Neural crest cell (in vitro differentiated cells): Measurements from ENCODE around the gene TUT7. TPM values are rescaled to one million over a fixed set of nuclear protein-coding genes. Genes with fewer than 3 reads are reported as not detected.

Source experiments
- DNase-seq: peaks from one replicate; pipeline ENCODE4 v3.0.0; 2021; ENCODE audit warnings: low read depth, mixed read lengths, low spot score
- H3K27ac Mint-ChIP-seq: one replicate; pipeline ENCODE4 v1.8.0; 2021; ENCODE audit warnings: mild to moderate bottlenecking, mixed read lengths; ENCODE audit not compliant: unreplicated experiment
- H3K27me3 Mint-ChIP-seq: 2 replicates; pipeline ENCODE4 v1.8.0; 2021; ENCODE audit warnings: low read depth, mild to moderate bottlenecking, mixed read lengths
- H3K36me3 Mint-ChIP-seq: 2 replicates; pipeline ENCODE4 v1.8.0; 2021; ENCODE audit warnings: low read depth, mild to moderate bottlenecking, mixed read lengths
- H3K4me1 Mint-ChIP-seq: 2 replicates; pipeline ENCODE4 v1.8.0; 2021; ENCODE audit warnings: mixed read lengths
- H3K4me3 Mint-ChIP-seq: one replicate; pipeline ENCODE4 v1.8.0; 2021; ENCODE audit warnings: mild to moderate bottlenecking, mixed read lengths
- H3K9me3 Mint-ChIP-seq: 2 replicates; pipeline ENCODE4 v1.8.0; 2021; ENCODE audit warnings: mixed read lengths
- CTCF ChIP-seq: fragments of 200-600 bp; sonication (generic); conservative IDR thresholded peaks from 2 replicates; pipeline ENCODE4 v1.5.0; 2021; ENCODE audit warnings: antibody characterized with exemption, mild to moderate bottlenecking
- total RNA-seq: library from RNA; stranded (reverse); gene quantifications from 2 replicates; pipeline ENCODE4 v1.2.1, GENCODE V29; 2021

The TUT7 gene
- total RNA-seq, 1 donor from 2014 or later: 16.9 TPM

GRCh38 chr9:86279839-86280238, 74.4 kb downstream of the TUT7 start:
- Mint-ChIP-seq H3K9me3 (no peaks in the 10 kb centered on the region), H3K27ac (no peak overlapping the region), H3K27me3 (peaks cover 27% of the 10 kb centered on the region), H3K4me3 (peak overlapping the region; percentile 78), H3K36me3 (no peaks in the 10 kb centered on the region), H3K4me1 (peaks cover 34% of the 10 kb centered on the region)
- TF ChIP-seq CTCF: no peak
- DNase-seq: no peak

GRCh38 chr9:86277072-86277471, 77.1 kb downstream of the TUT7 start:
- no peak overlapping the region for H3K27ac Mint-ChIP-seq

DNA sequence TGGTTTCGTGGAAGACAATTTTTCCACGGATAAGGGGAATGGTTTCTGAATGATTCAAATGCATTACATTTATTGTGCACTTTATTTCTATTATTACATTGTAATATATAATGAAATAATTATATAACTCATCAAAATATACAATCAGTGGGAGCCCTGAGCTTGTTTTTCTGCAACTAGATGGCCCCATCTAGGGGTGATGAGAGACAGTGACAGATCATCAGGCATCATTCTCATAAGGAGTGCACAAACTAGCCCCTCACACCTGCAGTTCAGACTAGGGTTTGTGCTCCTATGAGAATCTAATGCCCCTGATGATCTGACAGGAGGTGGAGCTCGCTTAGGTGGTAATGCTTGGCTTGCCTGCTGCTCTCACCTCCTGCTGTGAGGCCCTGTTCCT, 78.2 kb downstream of the TUT7 start:
- H3K36me3 Mint-ChIP-seq: peaks cover 11% of the 10 kb centered on the region
- peak; percentile 55 for TF ChIP-seq CTCF
- no peaks in the 10 kb centered on the region for H3K9me3 Mint-ChIP-seq
- no peak for DNase-seq
- H3K4me3 Mint-ChIP-seq: no peak overlapping the region
- H3K27me3 Mint-ChIP-seq: peaks cover 11% of the 10 kb centered on the region
- H3K27ac Mint-ChIP-seq: no peak overlapping the region
- peaks cover 17% of the 10 kb centered on the region for H3K4me1 Mint-ChIP-seq

More at GRCh38 chr9:86277072-86277471, 77.1 kb downstream of the TUT7 start:
- Mint-ChIP-seq H3K4me3 (no peak overlapping the region), H3K9me3 (no peaks in the 10 kb centered on the region), H3K4me1 (peaks cover 24% of the 10 kb centered on the region), H3K36me3 (peaks cover 3% of the 10 kb centered on the region), H3K27me3 (peaks cover 16% of the 10 kb centered on the region)
- DNase-seq: no peak
- no peak for TF ChIP-seq CTCF

GRCh38 chr9:86274821-86275643, 79.2 kb downstream of the TUT7 start:
- no peaks in the 10 kb centered on the region for H3K9me3 Mint-ChIP-seq
- H3K27me3 Mint-ChIP-seq: peaks cover 11% of the 10 kb centered on the region
- H3K27ac Mint-ChIP-seq: no peak overlapping the region
- H3K36me3 Mint-ChIP-seq: peaks cover 11% of the 10 kb centered on the region
- TF ChIP-seq CTCF: no peak
- H3K4me3 Mint-ChIP-seq: no peak overlapping the region
- H3K4me1 Mint-ChIP-seq: peaks cover 13% of the 10 kb centered on the region
- no peak for DNase-seq

GRCh38 chr9:86272221-86272620, 82.0 kb downstream of the TUT7 start:
- no peak overlapping the region for H3K27ac Mint-ChIP-seq
- H3K36me3 Mint-ChIP-seq: peaks cover 17% of the 10 kb centered on the region
- H3K4me1 Mint-ChIP-seq: no peaks in the 10 kb centered on the region
- no peaks in the 10 kb centered on the region for H3K9me3 Mint-ChIP-seq
- TF ChIP-seq CTCF: no peak
- no peak for DNase-seq
- H3K27me3 Mint-ChIP-seq: no peaks in the 10 kb centered on the region
- H3K4me3 Mint-ChIP-seq: no peak overlapping the region
